H1 (cell line): Measurements from ENCODE around the gene MAPK14. TPM values are rescaled to one million over a fixed set of nuclear protein-coding genes. Genes with fewer than 3 reads are reported as not detected.

Experiments
- CTCF ChIA-PET: fragments of 300-600 bp; sonication (Branson Sonifier 250); formaldehyde crosslinking; loops from one replicate; lab custom pipeline; 2021; ENCODE audit not compliant: partially characterized antibody; lab: Charles Lee
- POLR2A ChIA-PET: fragments of 300-600 bp; sonication (Branson Sonifier 250); formaldehyde crosslinking; loops from one replicate; lab custom pipeline; 2021; ENCODE audit warnings: inconsistent platforms; ENCODE audit not compliant: partially characterized antibody; lab: Charles Lee
- DNase-seq, 2 experiments: peaks; one replicate each; pipeline versions ENCODE4 v3.0.0 to v3.0.0-alpha.2; 2010 to 2022; ENCODE audit warnings: low spot score in 2 of 2, low read depth in 1 of 2, mixed read lengths in 1 of 2
- FAIRE-seq: peaks from 2 replicates; lab custom pipeline; 2011; peaks lifted over from hg19 to GRCh38; lab: Jason Lieb, UNC
- H2AFZ ChIP-seq: 2 replicates; pipeline ENCODE4 v1.8.1; 2012; ENCODE audit warnings: low read length, inconsistent platforms
- H2AK5ac ChIP-seq: 2 replicates; pipeline ENCODE4 v1.6.1; 2013; ENCODE audit warnings: low read depth, low read length
- H2BK120ac ChIP-seq: replicated peaks from 2 replicates; pipeline ENCODE3; 2013; ENCODE audit warnings: low read depth, low read length, inconsistent platforms
- H2BK12ac ChIP-seq: 2 replicates; pipeline ENCODE4 v1.6.1; 2013; ENCODE audit warnings: low read depth, low read length
- H2BK15ac ChIP-seq: 2 replicates; pipeline ENCODE4 v1.6.1; 2013; ENCODE audit warnings: low read length
- H2BK20ac ChIP-seq: 2 replicates; pipeline ENCODE4 v1.6.1; 2013; ENCODE audit warnings: low read length
- H2BK5ac ChIP-seq: 2 replicates; pipeline ENCODE4 v1.6.1; 2013; ENCODE audit warnings: low read depth, low read length
- H3K14ac ChIP-seq: 2 replicates; pipeline ENCODE4 v1.6.1; 2013; ENCODE audit warnings: inconsistent platforms; ENCODE audit not compliant: insufficient read length
- H3K18ac ChIP-seq: 2 replicates; pipeline ENCODE4 v1.6.1; 2013; ENCODE audit warnings: low read length; ENCODE audit errors: extremely low read depth
- H3K23ac ChIP-seq: 2 replicates; pipeline ENCODE4 v1.6.1; 2013; ENCODE audit warnings: inconsistent platforms; ENCODE audit not compliant: insufficient read length
- H3K23me2 ChIP-seq: 2 replicates; pipeline ENCODE4 v1.6.1; 2013; ENCODE audit warnings: low read depth, low read length
- H3K27ac ChIP-seq: 2 replicates; pipeline ENCODE4 v1.6.1; 2011; ENCODE audit warnings: low read depth, low read length, inconsistent platforms
- H3K27me3 ChIP-seq, 4 experiments: replicated peaks in 1 of 4; 1 replicate in 1 of 4; 2 replicates in 3 of 4; pipeline versions ENCODE4 v1.6.1 to v1.8.1; 2011 to 2013; ENCODE audit warnings: low read length in 3 of 4, mild to moderate bottlenecking in 3 of 4, inconsistent platforms in 2 of 4, mixed read lengths in 2 of 4, moderate library complexity in 1 of 4; ENCODE audit not compliant: control insufficient read depth in 3 of 4, insufficient read depth in 3 of 4; ENCODE audit errors: extremely low read depth in 1 of 4
- H3K36me3 ChIP-seq, 4 experiments: 2 replicates each; pipeline versions ENCODE4 v1.6.1 to v1.8.1; 2011 to 2013; ENCODE audit warnings: mild to moderate bottlenecking in 4 of 4, low read length in 3 of 4, moderate library complexity in 2 of 4, control low read depth in 1 of 4, inconsistent platforms in 1 of 4; ENCODE audit not compliant: insufficient read depth in 4 of 4, control insufficient read depth in 2 of 4
- H3K4ac ChIP-seq: replicated peaks from 2 replicates; pipeline ENCODE3; 2013; ENCODE audit warnings: low read length, low read depth, mixed read lengths, inconsistent platforms; ENCODE audit not compliant: insufficient read length
- H3K4me1 ChIP-seq, 4 experiments: replicated peaks in 1 of 4; 1 replicate in 1 of 4; 2 replicates in 3 of 4; pipeline versions ENCODE4 v1.6.1 to v1.8.1; 2011 to 2013; ENCODE audit warnings: low read length in 3 of 4, inconsistent platforms in 2 of 4, mixed read lengths in 1 of 4; ENCODE audit not compliant: insufficient read depth in 4 of 4, control insufficient read depth in 3 of 4
- H3K4me2 ChIP-seq, 2 experiments: 2 replicates each; pipeline versions ENCODE4 v1.6.1 to v1.8.1; 2011 to 2013; ENCODE audit warnings: low read depth in 2 of 2, low read length in 2 of 2, control low read depth in 1 of 2, inconsistent platforms in 1 of 2, mild to moderate bottlenecking in 1 of 2; ENCODE audit not compliant: insufficient read depth in 1 of 2
- H3K4me3 ChIP-seq, 4 experiments: fragments of 200-600, 300-600 bp in 1 of 4; sonication (generic), shearing (Covaris generic), sonication (Bioruptor Twin) in 1 of 4; 2 replicates each; pipeline versions ENCODE4 v1.5.1 to v1.8.1; 2011 to 2016; ENCODE audit warnings: low read length in 4 of 4, low read depth in 3 of 4, control low read depth in 2 of 4, inconsistent platforms in 2 of 4, mild to moderate bottlenecking in 2 of 4, mixed read lengths in 1 of 4, moderate library complexity in 1 of 4; ENCODE audit not compliant: insufficient read depth in 2 of 4; ENCODE audit errors: extremely low read depth in 1 of 4
- H3K56ac ChIP-seq: replicated peaks from 2 replicates; pipeline ENCODE3; 2013; ENCODE audit warnings: low read depth, mild to moderate bottlenecking, mixed read lengths, low read length, inconsistent platforms; ENCODE audit not compliant: insufficient read length
- H3K79me1 ChIP-seq: 2 replicates; pipeline ENCODE4 v1.6.1; 2013; ENCODE audit warnings: low read depth, low read length, control low read depth
- H3K79me2 ChIP-seq, 2 experiments: 2 replicates each; pipeline versions ENCODE4 v1.6.1 to v1.8.1; 2012 to 2013; ENCODE audit warnings: low read length in 2 of 2, mild to moderate bottlenecking in 2 of 2, inconsistent platforms in 1 of 2; ENCODE audit not compliant: insufficient read depth in 2 of 2, control insufficient read depth in 1 of 2
- H3K9ac ChIP-seq, 4 experiments: replicated peaks in 1 of 4; 1 replicate in 1 of 4; 2 replicates in 3 of 4; pipeline versions ENCODE4 v1.6.1 to v1.8.1; 2011 to 2013; ENCODE audit warnings: low read depth in 3 of 4, low read length in 3 of 4, control low read depth in 2 of 4, mild to moderate bottlenecking in 2 of 4, moderate library complexity in 2 of 4, inconsistent platforms in 1 of 4; ENCODE audit errors: extremely low read depth in 1 of 4
- H3K9me3 ChIP-seq, 2 experiments: 2 replicates each; pipeline versions ENCODE4 v1.6.1 to v1.8.1; 2012 to 2013; ENCODE audit warnings: mild to moderate bottlenecking in 2 of 2, moderate library complexity in 2 of 2, control low read depth in 1 of 2, inconsistent platforms in 1 of 2, low read depth in 1 of 2, low read length in 1 of 2, mixed read lengths in 1 of 2; ENCODE audit not compliant: insufficient read depth in 2 of 2
- H4K20me1 ChIP-seq, 2 experiments: replicated peaks in 1 of 2; 2 replicates each; pipeline versions ENCODE3 to v1.8.1; 2011 to 2013; ENCODE audit warnings: inconsistent platforms in 2 of 2, low read length in 2 of 2, mild to moderate bottlenecking in 1 of 2; ENCODE audit not compliant: insufficient read depth in 2 of 2, control insufficient read depth in 1 of 2
- H4K5ac ChIP-seq: 2 replicates; pipeline ENCODE4 v1.6.1; 2013; ENCODE audit warnings: low read length, low read depth, mixed read lengths, inconsistent platforms; ENCODE audit not compliant: insufficient read length
- H4K8ac ChIP-seq: 2 replicates; pipeline ENCODE4 v1.8.0; 2013; ENCODE audit warnings: mild to moderate bottlenecking, moderate library complexity, low read length, inconsistent platforms; ENCODE audit not compliant: insufficient read depth; ENCODE audit errors: extremely low read depth
- H4K91ac ChIP-seq: replicated peaks from 2 replicates; pipeline ENCODE3; 2013; ENCODE audit warnings: low read length, mixed read lengths, inconsistent platforms; ENCODE audit not compliant: insufficient read length
- EGR1 ChIP-seq: IDR thresholded peaks from 2 replicates; pipeline ENCODE4 v1.6.1; 2011; ENCODE audit warnings: low read depth, low read length, borderline replicate concordance
- RXRA ChIP-seq: IDR thresholded peaks from 2 replicates; pipeline ENCODE4 v1.6.1; 2011; ENCODE audit warnings: low read depth, mild to moderate bottlenecking, low read length, moderate library complexity; ENCODE audit not compliant: insufficient read depth
- SIX5 ChIP-seq: IDR thresholded peaks from 2 replicates; pipeline ENCODE4 v1.6.1; 2011; ENCODE audit warnings: mild to moderate bottlenecking, low read depth, low read length
- WGBS, 2 experiments: shearing (Covaris generic) in 1 of 2; methylation state at CpG; one replicate each; pipeline versions ENCODE4 v1.1.6 to v1.1.7; 2013 to 2015; ENCODE audit warnings: low lambda C conversion rate in 2 of 2, mixed read lengths in 2 of 2, inconsistent platforms in 1 of 2, low coverage in 1 of 2, missing lambda C conversion rate in 1 of 2; ENCODE audit not compliant: insufficient replicate concordance in 2 of 2, insufficient coverage in 1 of 2, insufficient read length in 1 of 2; ENCODE audit errors: extremely low coverage in 1 of 2, missing lambda C conversion rate in 1 of 2; 5-methylcytosine and 5-hydroxymethylcytosine counted together
- polyA plus RNA-seq, 7 experiments: library from polyadenylated mRNA; depleted of rRNA in 3 of 7; stranded (reverse) in 5 of 7; unstranded in 2 of 7; fragments of >200 nt in 5 of 7; fragments of 200-250 nt in 2 of 7; gene quantifications; 1 replicate in 5 of 7; 2 replicates in 1 of 7; 4 replicates in 1 of 7; pipeline versions ENCODE4 v1.2.1 to v1.2.3, GENCODE V29; 2011 to 2013; ENCODE audit warnings: missing spikeins in 2 of 7, mixed read lengths in 2 of 7
- total RNA-seq: library from RNA; stranded (reverse); fragmentation: NEBNext Ultra II Directional; extraction: Animal tissue kit (Norgen Biotek cat#: 25700); gene quantifications from 2 replicates; pipeline ENCODE4 v1.2.1, GENCODE V29; 2021
- TF ChIP-seq, protein P1 (sequence below): IDR thresholded peaks from 2 replicates; pipeline ENCODE4 v1.6.1; 2011; ENCODE audit warnings: low read length, improper control_type of control experiment

Gene MAPK14
- total and polyA plus RNA-seq, 2 of the 8 experiments (the other 6 are each of a cell fraction or from before 2014, with no cell fraction given): 18.1 to 39.3 TPM

DNA sequence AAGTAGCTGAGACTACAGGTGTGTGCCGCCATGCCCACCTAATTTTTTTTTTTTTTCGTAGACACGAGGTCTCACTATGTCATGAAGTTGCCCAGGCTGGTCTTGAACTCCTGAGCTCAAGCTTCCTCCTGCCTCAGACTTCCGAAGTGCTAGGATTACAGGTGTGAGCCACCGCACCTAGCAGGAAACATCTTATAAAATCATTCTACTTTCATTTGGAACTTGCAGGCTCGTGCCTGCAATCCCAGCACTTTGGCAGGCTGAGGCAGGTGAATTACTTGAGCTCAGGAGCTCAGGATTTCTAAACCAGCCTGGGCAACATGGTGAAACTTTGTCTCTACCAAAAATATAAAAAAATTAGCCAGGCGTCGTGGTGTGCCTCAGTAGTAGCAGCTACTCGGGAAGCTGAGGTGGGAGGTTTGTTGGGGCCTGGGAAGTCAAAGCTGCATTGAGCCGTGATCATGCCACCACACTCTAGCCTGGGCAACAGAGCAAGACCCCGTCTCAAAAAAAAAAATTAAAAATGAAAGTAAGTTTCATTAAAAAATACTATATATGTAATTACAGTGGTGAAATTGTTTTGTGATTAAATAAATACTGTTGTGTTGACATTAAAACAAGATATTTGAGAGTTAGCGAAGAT, 15.1 kb downstream of the MAPK14 start:
- no peak overlapping the region for H2BK12ac ChIP-seq
- no peaks in the 10 kb centered on the region for H3K9me3 ChIP-seq
- ChIA-PET CTCF (interaction anchor here (0.9 to 1.1 kb wide), 3 partner anchors 11 to 52 kb away, joined by 3 to 4 read pairs (median 3); no protein-coding TSS in a partner anchor), POLR2A (interaction anchor here (0.9 to 1.5 kb wide), 2 partner anchors 14 to 16 kb away, joined by 3 read pairs; no protein-coding TSS in a partner anchor)
- H3K27me3 ChIP-seq: no peaks in the 10 kb centered on the region
- H3K23me2 ChIP-seq: no peaks in the 10 kb centered on the region
- H4K91ac ChIP-seq: no peak overlapping the region
- DNase-seq (no peak), FAIRE-seq (no peak)
- H3K56ac ChIP-seq: no peak overlapping the region
- H2AK5ac ChIP-seq: no peak overlapping the region
- H3K4me2 ChIP-seq: no peak overlapping the region
- H4K8ac ChIP-seq: no peak overlapping the region
- no peak overlapping the region for H2BK20ac ChIP-seq
- WGBS, 2 experiments: 92% methylated on average over 12 of the region's 12 CpGs; no CpG with 5 or more reads in 1 of the 2 experiments
- TF ChIP-seq SIX5 (no peak), RXRA (no peak), EGR1 (no peak)
- TF ChIP-seq, protein P1, sequence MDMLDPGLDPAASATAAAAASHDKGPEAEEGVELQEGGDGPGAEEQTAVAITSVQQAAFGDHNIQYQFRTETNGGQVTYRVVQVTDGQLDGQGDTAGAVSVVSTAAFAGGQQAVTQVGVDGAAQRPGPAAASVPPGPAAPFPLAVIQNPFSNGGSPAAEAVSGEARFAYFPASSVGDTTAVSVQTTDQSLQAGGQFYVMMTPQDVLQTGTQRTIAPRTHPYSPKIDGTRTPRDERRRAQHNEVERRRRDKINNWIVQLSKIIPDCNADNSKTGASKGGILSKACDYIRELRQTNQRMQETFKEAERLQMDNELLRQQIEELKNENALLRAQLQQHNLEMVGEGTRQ: no peak
- no peak overlapping the region for H3K4ac ChIP-seq
- no peak overlapping the region for H2BK120ac ChIP-seq
- H3K4me1 ChIP-seq: no peaks in the 10 kb centered on the region; a peak in 1 of 7 replicates
- no peak overlapping the region for H2AFZ ChIP-seq
- H3K27ac ChIP-seq: no peak overlapping the region
- no peak overlapping the region for H3K4me3 ChIP-seq
- H4K5ac ChIP-seq: no peak overlapping the region
- H3K23ac ChIP-seq: no peak overlapping the region
- no peak overlapping the region for H2BK5ac ChIP-seq
- H3K79me1 ChIP-seq: peaks cover 2% of the 10 kb centered on the region
- no peak overlapping the region for H3K9ac ChIP-seq
- no peak overlapping the region for H3K18ac ChIP-seq
- no peak overlapping the region for H2BK15ac ChIP-seq
- H3K79me2 ChIP-seq: peaks cover 0 to 89% of the 10 kb centered on the region in 2 experiments; a peak in 3 of 4 replicates
- H3K14ac ChIP-seq: no peak overlapping the region
- peaks cover 6 to 12% of the 10 kb centered on the region in 2 experiments for H4K20me1 ChIP-seq
- no peaks in the 10 kb centered on the region for H3K36me3 ChIP-seq
